ENCODE data around the gene WIPF1.

WIPF1 gene

GRCh38 chr2:174518395-174518794, 79.2 kb downstream of the WIPF1 start:
- in situ Hi-C loops (cut with HindIII; ENCODE audit: low sequenced_read_pairs): no loop called here
- DNase-seq (ENCODE audit: low read depth, low spot score): no peak
- no peak for TF ChIP-seq CTCF (IDR thresholded peaks at IDR 0.05; ENCODE audit: low read depth, low read length)
- H3K4me3 ChIP-seq (ENCODE audit: low read depth, low read length): no peak overlapping the region

GRCh38 chr2:174516501-174517378, 80.9 kb downstream of the WIPF1 start:
- DNase-seq (ENCODE audit: low read depth, low spot score): no peak
- in situ Hi-C loops (cut with HindIII; ENCODE audit: low sequenced_read_pairs): no loop called here
- H3K4me3 ChIP-seq (ENCODE audit: low read depth, low read length): no peak overlapping the region
- TF ChIP-seq CTCF (IDR thresholded peaks at IDR 0.05; ENCODE audit: low read depth, low read length): no peak

GRCh38 chr2:174512345-174512744, 85.3 kb downstream of the WIPF1 start:
- H3K4me3 ChIP-seq (ENCODE audit: low read depth, low read length): no peak overlapping the region
- TF ChIP-seq CTCF (IDR thresholded peaks at IDR 0.05; ENCODE audit: low read depth, low read length): no peak
- DNase-seq (ENCODE audit: low read depth, low spot score): no peak
- in situ Hi-C loops (cut with HindIII; ENCODE audit: low sequenced_read_pairs): no loop called here

GRCh38 chr2:174511580-174512260, 85.9 kb downstream of the WIPF1 start:
- no peak for TF ChIP-seq CTCF (IDR thresholded peaks at IDR 0.05; ENCODE audit: low read depth, low read length)
- in situ Hi-C loops (cut with HindIII; ENCODE audit: low sequenced_read_pairs): no loop called here
- H3K4me3 ChIP-seq (ENCODE audit: low read depth, low read length): no peak overlapping the region
- DNase-seq (ENCODE audit: low read depth, low spot score): no peak

- H3K4me3 ChIP-seq (ENCODE audit: low read depth, low read length): no peak overlapping the region
- TF ChIP-seq CTCF (IDR thresholded peaks at IDR 0.05; ENCODE audit: low read depth, low read length): no peak
- in situ Hi-C loops (cut with HindIII; ENCODE audit: low sequenced_read_pairs): no loop called here
- DNase-seq (ENCODE audit: low read depth, low spot score): peak; percentile 39
These were observed 86.9 kb downstream of the WIPF1 start for GRCh38 chr2:174510583-174511189.
